Measurements from ENCODE around the gene FAM131C. TPM values are rescaled to one million over a fixed set of nuclear protein-coding genes. Genes with fewer than 3 reads are reported as not detected.
"Not testable (repeated sequence)": the region's sequence is repeated elsewhere in the genome, so short reads cannot be mapped to it uniquely, and the experiment has no call there.

Gene FAM131C
- total RNA-seq, 1 experiment from 2014 or later = 0.11 TPM

DNA sequence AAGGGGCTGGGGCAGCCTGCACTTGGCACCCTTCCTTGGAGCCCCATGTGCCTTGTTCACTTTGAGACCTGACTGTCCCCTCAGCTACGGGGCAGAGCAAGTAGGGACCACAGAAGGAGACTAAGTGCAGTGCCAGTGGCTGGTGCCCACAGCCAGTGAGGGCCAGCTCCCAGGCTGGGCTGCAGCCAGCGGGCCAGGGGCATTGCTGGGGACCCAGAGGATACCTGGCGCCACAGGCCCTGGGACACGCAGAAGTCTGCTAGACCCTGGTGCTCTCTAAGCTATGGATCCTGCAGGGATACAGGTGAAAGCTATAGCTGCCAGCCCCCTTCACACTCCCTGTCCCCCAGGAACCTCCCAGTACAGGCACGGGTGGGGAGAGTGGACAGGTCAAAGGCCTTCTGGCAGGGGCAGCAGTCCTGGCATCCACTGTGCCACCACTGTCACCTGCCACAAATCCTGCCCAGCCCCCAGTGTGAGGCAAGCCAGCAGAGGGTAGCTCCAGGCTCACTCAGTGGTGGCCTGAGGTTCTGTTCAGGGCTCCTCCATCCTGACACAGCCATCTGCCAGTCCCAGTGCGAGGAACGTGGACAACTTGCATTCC lies 50.3 kb downstream of the FAM131C start:
- Histone ChIP-seq H3K4me3 (no peak overlapping the region), H3K27ac (no peak overlapping the region), H3K36me3 (no peaks in the 10 kb centered on the region), H3K4me1 (replicated peaks) (peaks cover 5% of the 10 kb centered on the region), H3K9me3 (replicated peaks) (no peaks in the 10 kb centered on the region), H3K27me3 (replicated peaks) (0 out of 2 replicates have a peak, but pooled peaks cover 2% of the 10 kb centered on the region)
- DNase-seq (ENCODE audit: low read depth in 1 of 2, low spot score in 2 of 2) = no peak

DNA sequence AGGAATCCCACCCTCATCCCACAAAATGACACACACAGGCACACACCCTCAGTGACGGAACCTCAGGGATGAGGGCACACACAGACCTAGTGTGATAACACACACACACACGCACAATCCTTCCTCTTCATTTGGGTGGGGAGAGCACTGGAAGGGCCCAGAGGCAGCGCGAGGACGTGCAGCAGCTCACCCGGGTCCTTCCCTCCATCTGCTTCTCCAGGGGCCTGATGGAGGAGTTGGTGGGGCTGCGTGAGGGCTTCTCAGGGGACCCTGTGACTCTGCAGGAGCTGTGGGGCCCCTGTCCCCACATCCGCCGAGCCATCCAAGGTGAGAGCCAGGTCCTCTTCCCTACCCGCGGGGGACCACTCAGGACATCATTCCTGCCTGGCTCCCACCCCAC lies 51.1 kb downstream of the FAM131C start:
- no peak overlapping the region for H3K27ac ChIP-seq

DNA sequence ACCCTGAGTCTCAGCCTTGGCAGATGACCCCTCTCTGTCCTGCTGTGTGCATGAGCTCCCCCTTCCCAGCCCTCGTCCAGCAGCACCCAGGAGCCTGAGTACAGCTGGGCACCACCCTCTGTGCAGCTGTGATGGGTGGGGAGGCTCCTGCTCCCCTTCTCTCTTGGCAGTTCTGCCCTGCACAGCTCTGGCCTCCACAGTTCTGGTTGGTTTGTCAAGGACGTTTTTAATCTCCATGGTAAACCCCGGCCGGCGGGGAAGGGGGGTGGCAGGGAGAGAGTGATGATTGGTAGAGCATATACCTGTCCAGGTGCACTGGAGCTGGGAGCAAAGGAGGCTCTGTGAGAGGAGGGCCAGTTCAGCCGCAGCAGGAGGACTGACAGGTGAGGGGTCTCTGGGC lies 51.8 kb downstream of the FAM131C start, which contains the start of gene CLCNKA:
Gene CLCNKA (plus strand): TSS at position 356 of the 400 bp plus-strand sequence. CDS start 584 bp downstream, outside the sequence.
- Histone ChIP-seq H3K4me1 (replicated peaks) (peaks cover 5% of the 10 kb centered on the region), H3K27me3 (replicated peaks) (no peaks in the 10 kb centered on the region), H3K4me3 (no peak within 1 kb of the TSS), H3K27ac (no peak within 1 kb of the TSS), H3K9me3 (replicated peaks) (no peaks in the 10 kb centered on the region), H3K36me3 (no peaks in the 10 kb centered on the region)
- no peak for DNase-seq (ENCODE audit: low read depth in 1 of 2, low spot score in 2 of 2)

More for the DNA sequence above, 51.1 kb downstream of the FAM131C start:
- peaks cover 5% of the 10 kb centered on the region for H3K4me1 ChIP-seq (replicated peaks)
- no peaks in the 10 kb centered on the region for H3K36me3 ChIP-seq
- H3K9me3 ChIP-seq (replicated peaks) = no peaks in the 10 kb centered on the region
- H3K27me3 ChIP-seq (replicated peaks) = no peaks in the 10 kb centered on the region
- no peak overlapping the region for H3K4me3 ChIP-seq
- DNase-seq (ENCODE audit: low read depth in 1 of 2, low spot score in 2 of 2) = no peak

DNA sequence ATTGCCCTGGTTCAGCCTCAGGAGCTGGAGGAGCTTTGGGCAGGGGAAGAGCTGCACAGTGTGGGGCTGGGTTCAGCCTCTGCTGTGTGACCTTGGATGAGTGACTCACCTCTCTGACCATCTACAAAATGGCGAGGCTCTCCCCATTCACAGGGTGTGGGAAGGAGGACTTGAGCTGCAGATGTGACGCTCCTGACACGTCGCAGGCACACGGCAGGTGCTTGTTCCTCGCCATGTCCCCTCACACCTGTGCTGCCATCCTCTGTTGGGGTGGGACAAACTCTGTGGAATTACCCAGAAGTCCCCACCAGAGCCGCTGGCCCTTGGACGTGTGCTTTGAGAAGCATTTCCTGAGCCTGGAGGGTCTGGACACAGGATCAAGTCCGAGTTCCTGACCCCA lies 52.6 kb downstream of the FAM131C start:
- H3K36me3 ChIP-seq; H3K27ac ChIP-seq; H3K27me3 ChIP-seq (replicated peaks); H3K9me3 ChIP-seq (replicated peaks); H3K4me1 ChIP-seq (replicated peaks); H3K4me3 ChIP-seq; DNase-seq (ENCODE audit: low read depth in 1 of 2, low spot score in 2 of 2): not testable (repeated sequence)

DNA sequence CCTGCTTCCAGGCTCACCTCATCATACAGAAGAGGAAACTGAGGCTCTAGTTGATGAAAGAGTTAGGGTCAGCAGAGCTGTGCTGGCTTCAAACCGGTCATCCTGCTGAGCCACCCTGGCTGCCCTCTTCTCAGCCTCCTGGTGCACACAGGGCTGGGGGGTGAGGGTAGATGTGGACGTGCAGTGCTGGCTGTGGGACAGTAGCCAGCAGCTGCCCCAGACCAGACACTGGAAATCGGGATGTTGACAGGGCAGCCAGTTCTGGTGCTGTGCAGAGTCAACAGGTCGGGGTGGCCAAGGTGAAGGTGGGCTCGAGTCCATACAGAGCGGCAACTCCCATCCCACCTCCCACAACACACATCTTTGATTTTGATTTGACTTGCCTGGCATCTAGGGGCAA lies 53.1 kb downstream of the FAM131C start:
- H3K4me1 ChIP-seq (replicated peaks) = peaks cover 5% of the 10 kb centered on the region
- DNase-seq (ENCODE audit: low read depth in 1 of 2, low spot score in 2 of 2) = no peak
- H3K4me3 ChIP-seq = no peak overlapping the region
- no peaks in the 10 kb centered on the region for H3K27me3 ChIP-seq (replicated peaks)
- H3K27ac ChIP-seq = no peak overlapping the region
- H3K9me3 ChIP-seq (replicated peaks) = no peaks in the 10 kb centered on the region
- H3K36me3 ChIP-seq = no peaks in the 10 kb centered on the region

DNA sequence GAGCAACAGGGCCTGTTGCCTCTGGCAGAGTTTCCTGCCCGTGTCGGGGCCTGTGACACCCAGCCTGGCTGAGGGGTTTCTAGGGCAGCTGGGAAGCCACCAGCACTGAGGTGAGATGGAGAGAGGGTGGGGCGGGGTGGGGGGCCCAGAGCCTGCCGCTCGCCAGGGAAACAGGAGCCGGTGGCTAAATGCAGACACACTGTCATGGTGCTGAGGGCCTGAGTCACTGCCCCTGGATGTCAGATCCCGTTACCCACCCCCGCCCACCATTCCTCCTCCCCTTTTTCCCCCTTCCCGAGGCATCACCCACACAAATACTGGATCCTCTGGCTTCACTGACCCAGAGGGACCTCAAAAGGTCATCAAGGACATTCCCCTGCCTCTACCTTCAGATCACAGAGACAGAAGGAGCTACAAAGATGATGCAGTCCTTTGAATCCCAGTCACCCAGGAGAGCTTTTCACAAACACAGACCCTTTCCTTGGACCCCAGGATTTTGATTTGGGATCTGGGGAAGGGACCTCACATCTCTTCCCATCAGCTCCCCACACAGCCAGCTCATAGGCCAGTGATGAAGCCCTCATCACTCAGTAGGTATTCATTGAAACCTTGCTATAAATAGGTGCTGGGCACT lies 53.7 kb downstream of the FAM131C start:
- Histone ChIP-seq H3K27ac (no peak overlapping the region), H3K9me3 (replicated peaks) (no peaks in the 10 kb centered on the region), H3K4me3 (no peak overlapping the region), H3K4me1 (replicated peaks) (peaks cover 5% of the 10 kb centered on the region), H3K36me3 (no peaks in the 10 kb centered on the region), H3K27me3 (replicated peaks) (no peaks in the 10 kb centered on the region)
- DNase-seq (ENCODE audit: low read depth in 1 of 2, low spot score in 2 of 2) = no peak

DNA sequence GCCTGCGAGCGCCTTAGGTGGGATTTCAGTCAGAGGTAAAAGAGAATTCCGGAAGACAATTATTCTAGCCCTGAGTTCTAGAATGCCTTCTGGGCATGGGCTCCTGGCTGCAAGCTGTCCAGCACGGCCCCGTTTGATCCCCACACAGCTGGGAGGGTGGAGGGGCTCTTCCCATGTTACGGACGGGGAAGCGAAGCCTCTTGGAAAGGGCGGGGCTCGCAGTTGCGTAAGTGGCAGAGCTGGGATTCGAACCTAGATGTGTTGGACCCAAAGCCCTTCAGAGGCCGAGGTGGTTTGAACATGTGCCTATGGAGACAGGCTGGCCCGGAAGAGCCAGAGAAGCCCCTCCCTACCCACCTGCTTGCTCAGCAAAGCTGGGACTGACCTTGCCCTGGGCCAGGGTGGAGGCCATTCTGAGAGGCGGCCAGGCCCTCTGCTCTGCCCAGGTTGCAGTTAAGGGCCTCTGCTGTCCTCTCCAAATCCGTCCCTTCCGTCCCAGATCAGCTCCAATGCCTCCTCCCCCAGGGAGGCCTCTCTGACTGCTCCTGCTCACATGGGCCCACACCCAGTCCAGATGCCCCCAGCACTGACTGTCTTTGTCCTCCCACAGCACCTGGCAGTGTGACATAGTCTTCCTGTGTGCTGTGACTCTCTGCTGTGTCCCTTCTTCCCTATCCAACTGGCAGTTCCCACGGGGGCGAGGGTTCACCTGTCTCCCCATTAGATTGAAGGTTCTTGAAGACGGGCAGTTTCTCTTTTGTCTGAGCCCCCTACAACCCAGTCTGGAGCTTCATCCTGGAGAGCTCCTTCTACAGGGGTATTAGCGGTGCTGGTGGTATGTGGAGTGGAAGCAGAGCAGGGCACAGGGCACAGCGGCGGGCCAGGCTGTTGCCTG lies 54.5 kb downstream of the FAM131C start:
- no peaks in the 10 kb centered on the region for H3K36me3 ChIP-seq
- DNase-seq (ENCODE audit: low read depth in 1 of 2, low spot score in 2 of 2) = no peak
- no peak overlapping the region for H3K4me3 ChIP-seq
- peaks cover 5% of the 10 kb centered on the region for H3K4me1 ChIP-seq (replicated peaks)
- H3K9me3 ChIP-seq (replicated peaks) = no peaks in the 10 kb centered on the region
- no peaks in the 10 kb centered on the region for H3K27me3 ChIP-seq (replicated peaks)
- no peak overlapping the region for H3K27ac ChIP-seq

DNA sequence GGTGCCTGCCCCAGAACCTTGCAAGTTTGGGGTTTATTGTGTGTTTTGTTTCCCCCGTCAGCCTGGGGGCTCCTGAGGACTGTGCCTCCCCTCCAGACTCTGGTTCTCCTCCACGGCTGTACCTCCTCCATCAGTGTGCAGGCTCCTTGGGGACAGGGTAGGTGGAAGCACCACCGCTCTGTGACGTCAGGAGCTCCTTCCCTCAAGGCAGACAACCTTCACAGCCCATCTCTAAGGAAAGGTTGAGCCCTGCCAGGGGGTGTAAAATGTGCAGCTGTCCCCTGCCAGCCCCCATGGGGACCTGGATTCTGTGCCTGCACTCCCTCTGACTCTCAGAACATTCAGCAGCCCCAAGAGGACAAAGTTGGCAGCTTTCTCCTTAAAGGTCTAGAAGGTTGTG lies 55.1 kb downstream of the FAM131C start:
- H3K36me3 ChIP-seq = no peaks in the 10 kb centered on the region
- no peak overlapping the region for H3K27ac ChIP-seq
- H3K9me3 ChIP-seq (replicated peaks) = no peaks in the 10 kb centered on the region
- peaks cover 11% of the 10 kb centered on the region for H3K4me1 ChIP-seq (replicated peaks)
- H3K27me3 ChIP-seq (replicated peaks) = no peaks in the 10 kb centered on the region
- DNase-seq (ENCODE audit: low read depth in 1 of 2, low spot score in 2 of 2) = no peak
- no peak overlapping the region for H3K4me3 ChIP-seq

DNA sequence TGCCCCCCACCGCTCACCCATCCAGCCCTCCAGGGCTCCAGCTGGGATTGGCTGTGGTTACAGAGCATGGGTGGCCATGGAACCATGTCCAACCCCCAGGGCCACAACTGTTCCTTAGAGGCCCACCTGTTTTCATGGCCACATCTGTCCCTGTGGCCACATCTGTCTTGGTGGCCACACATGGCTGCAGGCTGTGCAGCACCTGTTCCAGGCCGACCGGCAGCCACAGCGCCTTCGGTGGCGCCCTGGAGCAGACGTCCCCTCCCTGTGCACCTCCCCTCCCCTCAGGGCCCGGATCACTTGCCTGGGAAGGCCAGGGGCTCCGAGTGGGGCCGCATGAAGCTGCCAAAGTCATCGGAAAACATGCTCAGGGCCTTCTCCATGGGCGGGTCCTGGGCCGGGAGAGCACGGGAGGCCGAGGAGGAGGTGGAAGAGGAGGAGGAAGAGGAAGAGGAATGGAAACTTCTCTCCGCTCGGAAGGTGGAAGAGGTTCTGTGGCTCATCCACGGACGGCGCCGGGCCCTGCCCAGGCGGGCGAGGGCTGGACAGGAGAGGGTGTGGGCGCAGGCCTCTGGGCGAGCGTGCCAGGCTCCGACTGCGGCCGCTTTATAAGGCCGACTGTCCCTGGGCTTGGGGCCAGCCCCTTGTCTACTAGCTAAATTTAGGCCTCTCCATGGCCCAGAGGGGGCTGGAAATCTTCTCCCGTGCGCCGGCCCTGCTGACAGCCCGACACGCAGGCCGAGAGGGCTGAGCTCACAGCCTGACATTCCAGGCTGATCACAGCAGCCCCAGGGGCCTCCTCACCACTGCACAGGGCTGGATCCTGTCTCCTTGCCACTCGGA lies 55.8 kb downstream of the FAM131C start, which contains the start of gene HSPB7:
Gene HSPB7 (minus strand): TSS at position 583 of the 843 bp plus-strand sequence. CDS start 80 bp downstream, at position 503.
- Histone ChIP-seq H3K4me1 (replicated peaks) (peaks cover 17% of the 10 kb centered on the region), H3K9me3 (replicated peaks) (no peaks in the 10 kb centered on the region), H3K36me3 (no peaks in the 10 kb centered on the region), H3K27me3 (replicated peaks) (no peaks in the 10 kb centered on the region), H3K4me3 (no peak within 1 kb of the TSS), H3K27ac (no peak within 1 kb of the TSS)
- DNase-seq (ENCODE audit: low read depth in 1 of 2, low spot score in 2 of 2) = no peak

DNA sequence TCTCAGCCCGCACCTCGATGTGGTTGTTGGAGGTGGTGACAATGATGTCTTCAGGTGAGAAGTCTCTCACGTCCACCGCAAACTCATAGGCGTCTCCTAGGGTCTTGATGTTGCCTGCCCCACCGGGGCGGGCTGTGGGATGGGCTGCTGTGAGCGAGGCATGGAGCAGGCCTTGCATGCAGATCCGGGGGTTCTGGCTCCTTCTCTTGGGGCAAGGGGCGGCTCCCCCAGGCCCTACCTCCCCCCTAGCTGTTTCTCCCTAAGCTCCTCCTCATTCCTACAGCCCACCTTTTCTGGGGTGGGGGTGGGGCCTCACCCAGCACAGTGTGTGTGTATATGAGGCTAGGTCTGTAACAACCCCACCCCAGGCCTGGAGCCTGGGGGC lies 56.4 kb downstream of the FAM131C start:
- Histone ChIP-seq H3K27ac (no peak overlapping the region), H3K4me3 (no peak overlapping the region), H3K36me3 (no peaks in the 10 kb centered on the region), H3K27me3 (replicated peaks) (no peaks in the 10 kb centered on the region), H3K4me1 (replicated peaks) (peaks cover 23% of the 10 kb centered on the region), H3K9me3 (replicated peaks) (no peaks in the 10 kb centered on the region)
- no peak for DNase-seq (ENCODE audit: low read depth in 1 of 2, low spot score in 2 of 2)

DNA sequence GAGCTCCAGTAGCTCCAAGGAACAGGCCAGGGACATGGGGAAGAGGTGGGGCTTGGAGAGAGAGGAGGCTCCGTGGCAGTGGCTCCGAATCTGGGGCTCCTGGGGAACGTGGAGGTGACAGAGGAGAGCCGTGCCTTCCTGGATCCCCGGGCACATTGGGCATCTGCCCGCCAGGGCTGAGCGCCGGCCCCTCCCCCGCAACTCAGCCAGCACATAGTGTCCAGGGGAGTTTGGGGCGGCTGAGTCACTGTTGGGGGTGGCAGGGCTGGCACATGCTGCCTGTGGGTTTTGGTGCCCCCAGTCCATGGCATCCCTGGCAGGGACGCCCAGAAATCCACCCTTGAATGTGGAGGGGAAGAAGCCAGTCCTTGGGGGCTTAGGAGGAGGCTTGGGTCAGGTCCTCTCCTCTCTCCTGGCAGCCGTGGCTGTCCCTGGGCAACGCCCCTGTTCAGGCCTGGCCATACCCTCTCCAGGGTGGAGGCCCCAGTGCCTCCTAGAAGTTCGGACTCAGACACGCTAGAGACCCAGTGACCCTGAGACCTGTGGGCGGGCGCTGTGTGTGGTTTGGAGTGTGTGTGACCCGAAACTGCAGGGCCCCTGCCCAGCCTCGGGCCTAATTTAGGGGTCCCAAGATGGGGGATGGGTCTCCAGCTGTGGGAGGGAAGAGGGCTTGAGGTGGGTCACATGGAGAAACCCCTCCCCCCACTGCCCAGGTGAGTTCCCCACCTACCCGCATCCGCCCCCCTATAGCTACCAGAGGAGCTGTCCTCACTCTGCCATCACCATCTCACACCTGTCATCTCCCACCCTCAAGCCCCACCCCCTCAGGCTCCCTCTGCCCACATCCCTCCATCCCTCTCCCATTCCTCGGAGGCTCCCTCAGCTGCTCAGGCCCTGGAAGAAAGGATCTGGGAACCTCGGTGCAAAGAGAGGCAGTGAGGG lies 57.2 kb downstream of the FAM131C start:
- Histone ChIP-seq H3K4me1 (replicated peaks) (peaks cover 23% of the 10 kb centered on the region), H3K9me3 (replicated peaks) (no peaks in the 10 kb centered on the region), H3K27me3 (replicated peaks) (no peaks in the 10 kb centered on the region), H3K36me3 (no peaks in the 10 kb centered on the region), H3K4me3 (no peak overlapping the region), H3K27ac (no peak overlapping the region)
- DNase-seq (ENCODE audit: low read depth in 1 of 2, low spot score in 2 of 2) = no peak

DNA sequence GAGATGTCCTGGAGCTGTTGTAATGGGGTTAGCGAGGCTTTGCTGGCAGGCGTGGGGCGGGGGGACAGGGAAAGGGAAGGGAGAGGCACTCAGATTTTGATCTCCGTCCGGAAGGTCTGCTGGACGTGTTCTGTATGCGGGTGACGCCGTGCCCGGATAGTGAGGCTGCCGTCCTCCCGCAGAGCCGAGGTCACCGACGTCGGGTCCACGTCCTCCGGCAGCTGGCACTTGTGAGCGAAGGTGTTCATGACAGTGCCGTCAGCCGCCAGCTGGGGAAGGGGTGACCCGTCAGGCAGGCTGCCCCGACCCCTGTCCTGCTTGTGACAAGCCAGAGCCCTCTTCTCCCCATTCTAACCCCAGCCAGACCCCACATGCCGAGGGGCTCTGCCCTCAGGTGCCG lies 58.0 kb downstream of the FAM131C start:
- no peak overlapping the region for H3K4me3 ChIP-seq
- no peaks in the 10 kb centered on the region for H3K27me3 ChIP-seq (replicated peaks)
- no peaks in the 10 kb centered on the region for H3K9me3 ChIP-seq (replicated peaks)
- peaks cover 23% of the 10 kb centered on the region for H3K4me1 ChIP-seq (replicated peaks)
- no peaks in the 10 kb centered on the region for H3K36me3 ChIP-seq
- no peak for DNase-seq (ENCODE audit: low read depth in 1 of 2, low spot score in 2 of 2)
- no peak overlapping the region for H3K27ac ChIP-seq
